Ramos (cell line): ENCODE data around the gene TUBB4B.
"Not testable (repeated sequence)": the region's sequence is repeated elsewhere in the genome, so short reads cannot be mapped to it uniquely, and the experiment has no call there.

Experiments used
- in situ Hi-C: fragments of 300-500 bp; cut with MboI; formaldehyde crosslinking; loops from one replicate; pipeline ENCODE4 v1.14.3; 2022; ENCODE audit warnings: low sequenced_read_pairs; ENCODE audit not compliant: unreplicated experiment

Gene TUBB4B

DNA sequence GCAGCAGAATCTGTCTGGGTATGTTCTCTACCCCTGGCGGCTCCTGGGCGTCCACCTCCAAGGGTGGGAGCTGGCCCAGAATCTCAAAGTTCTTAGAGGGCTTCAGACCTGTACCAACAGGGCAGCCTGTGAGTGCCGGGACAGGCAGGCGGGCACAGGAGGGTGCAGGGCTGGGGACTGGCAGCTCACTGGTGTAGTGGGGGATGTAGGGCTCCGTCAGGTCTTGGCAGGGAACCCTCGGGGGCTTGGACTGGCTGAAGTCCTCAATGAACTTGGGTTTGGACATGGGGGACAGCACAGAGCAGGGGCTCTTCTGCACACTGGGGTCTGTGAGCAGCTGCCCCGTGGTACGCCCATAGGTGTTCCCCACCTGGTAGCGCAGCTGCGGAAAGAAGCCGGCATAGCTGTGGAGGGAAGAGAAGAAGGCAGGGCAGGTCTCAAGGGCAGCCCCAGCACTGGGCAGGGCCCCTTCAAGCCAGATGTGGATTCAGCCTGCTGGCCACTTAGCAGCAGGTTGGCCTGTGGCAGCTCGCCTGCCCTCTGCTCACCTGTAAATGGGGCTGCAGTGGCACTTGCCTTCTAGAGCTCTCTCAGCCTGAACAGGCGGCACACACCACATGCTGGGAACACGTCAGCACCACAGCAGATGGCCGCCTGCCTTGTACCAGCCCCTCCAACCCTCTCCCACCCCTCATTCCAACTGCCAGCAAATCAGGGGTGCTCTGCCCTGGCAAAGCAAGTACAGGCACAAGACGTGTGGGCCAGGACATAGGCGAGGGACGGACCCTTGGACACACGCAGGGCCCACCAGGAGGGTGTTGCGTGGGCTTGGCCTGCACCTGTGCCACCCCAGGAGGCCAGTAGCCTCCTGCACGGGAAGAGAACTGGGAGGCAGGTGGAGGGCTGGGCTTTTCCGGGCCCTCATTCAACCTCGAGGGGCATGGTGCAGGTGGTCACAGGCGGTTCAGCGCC lies 4.6 kb downstream of the TUBB4B start:
- in situ Hi-C loops: loop anchor here (25.0 kb wide), 1 partner anchor 458 kb away; the partner anchor contains the start of genes CCDC183 and TMEM141

DNA sequence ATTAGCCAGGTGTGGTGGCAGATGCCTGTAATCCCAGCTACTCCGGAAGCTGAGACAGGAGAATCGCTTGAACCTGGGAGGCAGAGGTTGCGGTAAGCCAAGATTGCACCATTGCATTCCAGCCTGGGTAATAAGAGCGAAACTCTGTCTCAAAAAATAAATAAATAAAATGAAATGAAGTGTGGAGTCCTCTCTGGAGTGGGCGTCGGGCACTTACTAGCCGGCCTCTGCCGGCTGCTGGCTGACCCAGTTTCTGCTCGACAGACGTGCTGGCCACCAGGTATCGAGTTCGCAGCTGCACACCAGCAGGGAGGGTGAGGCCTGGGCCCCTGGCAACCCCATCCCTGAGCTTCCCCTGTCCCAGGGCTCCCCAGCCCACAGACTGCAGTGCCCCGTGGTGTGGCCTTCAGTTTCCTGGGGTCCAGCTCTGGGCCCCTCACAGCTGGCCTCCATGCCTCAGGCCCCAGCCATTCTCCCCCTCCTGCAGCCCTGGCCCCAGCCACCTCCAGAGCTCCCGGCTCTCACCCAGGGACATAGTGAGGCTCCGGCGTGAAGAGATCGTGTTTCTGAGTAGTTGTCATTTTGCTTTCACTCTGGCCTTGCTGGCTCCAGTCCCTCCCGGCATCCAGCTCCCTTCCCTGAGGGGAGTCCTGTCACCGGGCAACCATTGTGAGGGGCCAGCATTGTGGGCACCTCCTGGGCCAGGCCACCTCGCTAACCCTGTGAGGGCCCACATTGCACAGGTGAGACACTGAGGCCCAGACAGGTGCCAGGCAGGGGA lies 6.2 kb downstream of the TUBB4B start:
- in situ Hi-C loops: loop anchor here (25.0 kb wide), 1 partner anchor 460 kb away; the partner anchor contains the start of genes CCDC183 and TMEM141

DNA sequence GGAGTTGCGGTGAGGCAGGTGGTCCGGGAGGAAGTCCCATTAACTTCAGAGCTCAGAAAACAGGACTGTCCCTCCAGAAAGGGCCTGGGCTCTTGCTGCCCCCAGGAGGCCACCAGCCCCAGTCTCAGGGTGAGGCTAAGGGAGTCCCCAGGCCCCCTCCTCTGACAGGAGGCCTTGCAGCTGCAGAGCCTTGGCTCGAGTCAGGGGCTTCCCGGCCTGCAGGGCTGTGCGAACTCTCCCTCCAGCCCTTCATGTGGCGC lies 6.8 kb downstream of the TUBB4B start:
- in situ Hi-C loops: loop anchor here (25.0 kb wide), 1 partner anchor 461 kb away; the partner anchor contains the start of genes CCDC183 and TMEM141

DNA sequence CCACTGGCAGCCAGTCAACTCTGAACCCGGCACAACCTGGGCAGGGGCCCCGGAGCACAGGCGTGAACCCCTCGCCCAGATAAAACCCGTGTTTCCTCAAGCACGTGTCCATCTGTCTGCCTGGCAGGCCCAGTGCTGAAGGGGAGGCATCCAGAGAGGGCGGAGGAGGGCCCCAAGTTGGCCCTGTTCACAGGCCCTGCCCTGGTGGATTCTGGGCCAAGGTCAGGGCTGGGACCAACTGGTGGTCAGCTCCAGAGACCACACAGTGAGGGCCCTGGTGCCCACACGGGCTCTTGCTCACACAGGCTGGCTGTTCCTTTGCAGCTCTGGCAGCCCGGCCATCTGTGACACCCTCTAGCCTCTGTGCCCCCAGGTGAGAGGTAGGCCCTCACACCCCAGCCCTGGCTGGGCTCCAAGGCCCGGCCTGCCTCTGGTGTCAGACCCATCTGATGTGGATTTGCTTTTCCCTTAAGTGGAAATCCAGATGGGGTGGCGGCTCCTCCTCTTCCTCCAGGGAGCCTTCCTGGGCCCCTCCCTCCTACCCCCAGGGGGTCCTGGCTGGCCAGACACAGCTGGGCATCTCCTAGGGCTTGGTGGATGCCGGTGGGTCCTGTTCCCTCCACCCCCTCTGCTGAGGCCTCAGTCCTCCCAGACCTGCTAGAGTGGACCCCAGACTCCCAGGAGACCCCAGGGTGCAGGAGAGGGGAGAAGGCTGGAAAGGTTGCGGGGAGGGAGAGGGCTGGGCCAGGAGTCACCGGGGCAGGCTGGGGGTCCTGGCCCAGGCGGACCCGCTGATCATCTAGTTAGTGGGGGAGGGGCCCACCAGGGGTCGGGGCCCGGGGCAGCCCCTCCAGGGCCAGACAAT lies 9.5 kb downstream of the TUBB4B start:
- in situ Hi-C loops: no loop called here

DNA sequence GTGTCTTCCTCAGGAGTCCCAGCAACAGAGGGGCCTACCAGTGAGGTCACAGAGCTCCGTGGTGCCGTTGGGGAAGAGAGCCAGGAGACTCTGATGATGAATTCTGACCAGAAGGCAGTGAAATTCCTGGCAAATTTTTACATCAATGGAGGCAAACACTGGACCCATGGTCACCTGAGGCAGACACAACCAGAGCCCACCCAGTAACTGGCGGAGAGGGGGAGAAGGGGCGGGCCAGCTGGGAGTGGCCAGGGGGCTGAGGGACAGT lies 10.0 kb downstream of the TUBB4B start, which contains the start of gene STPG3:
Gene STPG3 (plus strand): TSS at position 93 of the 268 bp plus-strand sequence. CDS start 1 bp downstream, at position 94.
- in situ Hi-C loops: no loop called here

DNA sequence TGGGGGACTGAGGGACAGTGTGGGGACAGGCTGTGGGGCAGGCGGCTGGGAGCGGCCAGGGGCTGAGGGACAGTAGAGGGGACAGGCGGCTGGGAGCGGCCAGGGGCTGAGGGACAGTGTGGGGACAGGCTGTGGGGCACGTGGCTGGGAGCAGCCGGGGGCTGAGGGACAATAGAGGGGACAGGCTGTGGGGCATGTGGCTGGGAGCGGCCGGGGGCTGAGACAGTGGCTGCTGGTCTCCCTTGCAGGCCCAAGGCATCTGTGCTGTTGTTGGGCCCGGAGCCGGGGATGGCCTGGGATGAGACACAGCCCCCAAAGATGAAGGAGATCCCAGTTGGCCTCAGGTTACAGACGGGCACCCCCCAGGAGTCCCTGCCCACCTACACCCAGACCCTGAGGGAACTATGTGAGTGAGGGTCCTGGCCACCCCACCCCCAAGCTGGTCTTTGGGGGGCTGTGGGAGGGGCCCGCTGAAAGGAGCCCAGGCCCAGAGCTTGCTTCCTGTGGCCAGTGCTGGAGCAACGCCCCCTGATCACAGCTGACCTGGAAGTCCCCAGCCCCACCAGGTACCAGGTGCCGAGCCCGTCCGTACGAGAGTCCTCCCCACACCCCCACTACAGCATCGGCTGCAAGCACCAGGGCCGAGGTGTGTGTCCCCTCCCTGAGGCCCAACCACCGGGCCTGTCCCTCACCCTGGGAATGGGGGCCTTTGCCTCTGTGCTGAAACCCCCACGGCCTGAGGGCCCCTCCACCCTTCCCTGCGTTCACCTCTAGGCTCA lies 10.6 kb downstream of the TUBB4B start:
- in situ Hi-C loops: no loop called here

DNA sequence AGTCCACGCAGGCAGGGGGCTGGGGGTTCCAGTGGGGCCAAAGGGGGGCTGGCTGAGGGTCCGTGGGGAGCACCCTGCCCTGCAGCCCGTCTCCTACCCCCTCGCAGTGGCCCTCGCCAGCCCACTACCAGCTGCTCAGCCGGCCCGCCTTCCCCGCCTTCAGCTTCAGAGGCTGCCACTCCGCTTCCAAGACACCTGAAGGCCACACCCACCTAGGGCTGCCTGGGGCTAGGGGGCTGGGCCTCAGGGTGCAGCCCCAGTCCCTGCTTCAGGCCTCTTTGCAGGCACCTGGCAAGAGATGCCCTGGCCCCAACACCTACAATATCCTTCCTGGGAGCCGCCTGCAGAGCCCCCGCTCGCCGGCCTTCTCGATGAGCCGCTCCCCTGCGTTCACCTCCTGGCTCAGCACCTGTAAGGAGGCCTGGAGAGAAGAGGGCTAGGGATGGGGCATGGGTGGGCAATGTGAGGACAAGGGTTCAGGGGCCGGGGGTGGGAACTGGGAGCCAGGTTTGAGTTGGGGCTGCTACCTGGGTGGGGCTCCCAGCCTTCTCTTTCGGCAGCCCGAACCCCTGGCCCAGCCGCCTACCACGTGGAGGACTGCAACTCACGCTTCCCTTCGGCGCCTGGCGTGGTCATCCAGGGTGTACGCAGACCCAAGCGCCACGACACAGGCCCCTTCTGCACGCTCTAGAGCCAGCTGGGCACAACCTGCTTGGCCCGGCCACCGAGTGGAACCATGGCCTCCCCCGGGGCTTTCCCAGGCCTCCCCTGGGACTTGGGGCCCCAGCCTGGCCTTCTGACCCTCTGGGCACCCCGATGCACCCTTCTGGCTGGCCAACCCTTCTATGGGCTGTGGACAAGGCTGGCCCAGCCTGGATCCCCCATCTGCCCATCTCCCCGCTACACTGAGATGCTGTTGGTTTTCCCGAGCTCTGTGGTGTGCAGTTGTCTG lies 11.7 kb downstream of the TUBB4B start:
- in situ Hi-C loops: no loop called here

DNA sequence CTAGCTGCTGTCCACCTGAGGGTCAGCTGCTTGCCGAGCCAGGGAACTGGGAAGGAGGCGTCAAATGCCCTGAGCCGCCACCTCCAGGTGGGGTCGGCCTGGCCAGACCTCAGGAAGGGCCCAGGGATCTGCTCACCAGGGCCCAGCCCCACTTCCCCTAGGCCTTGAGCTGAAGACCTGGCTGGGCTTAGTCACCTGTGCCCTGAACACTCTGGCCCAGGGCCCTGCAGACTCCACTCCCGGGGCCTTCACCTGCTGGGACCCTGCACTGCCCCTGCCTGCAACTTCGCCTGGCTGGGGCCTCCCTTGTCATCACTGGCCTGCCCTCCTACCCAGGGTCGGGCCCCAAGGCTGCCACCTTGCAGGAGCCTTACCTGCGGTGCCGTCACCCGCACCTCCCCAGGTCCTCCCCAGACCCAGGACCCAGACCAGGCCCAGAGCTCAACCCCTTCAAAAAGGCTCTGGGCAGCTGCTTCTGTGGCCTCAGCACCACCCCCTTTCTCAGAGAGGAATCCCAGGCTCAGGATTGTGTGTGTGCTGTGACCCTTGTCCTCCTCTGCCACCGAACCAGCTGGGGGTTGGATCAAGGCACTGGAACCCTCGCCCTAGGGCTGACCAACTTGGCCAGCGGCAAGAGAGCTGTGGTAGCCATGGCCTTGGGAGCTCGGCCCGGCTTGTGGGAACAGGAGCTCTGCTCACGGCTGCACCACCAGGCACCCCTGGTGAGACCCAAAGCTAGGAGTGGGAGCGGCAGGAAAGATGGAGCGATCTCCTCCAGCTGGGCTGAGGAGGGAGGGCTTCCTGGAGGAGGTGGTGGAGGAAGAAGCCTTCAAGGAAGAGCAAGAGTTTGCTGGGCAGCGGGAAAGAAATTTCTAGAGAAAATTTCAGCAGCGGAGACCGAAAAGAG lies 12.9 kb downstream of the TUBB4B start:
- in situ Hi-C loops: no loop called here

DNA sequence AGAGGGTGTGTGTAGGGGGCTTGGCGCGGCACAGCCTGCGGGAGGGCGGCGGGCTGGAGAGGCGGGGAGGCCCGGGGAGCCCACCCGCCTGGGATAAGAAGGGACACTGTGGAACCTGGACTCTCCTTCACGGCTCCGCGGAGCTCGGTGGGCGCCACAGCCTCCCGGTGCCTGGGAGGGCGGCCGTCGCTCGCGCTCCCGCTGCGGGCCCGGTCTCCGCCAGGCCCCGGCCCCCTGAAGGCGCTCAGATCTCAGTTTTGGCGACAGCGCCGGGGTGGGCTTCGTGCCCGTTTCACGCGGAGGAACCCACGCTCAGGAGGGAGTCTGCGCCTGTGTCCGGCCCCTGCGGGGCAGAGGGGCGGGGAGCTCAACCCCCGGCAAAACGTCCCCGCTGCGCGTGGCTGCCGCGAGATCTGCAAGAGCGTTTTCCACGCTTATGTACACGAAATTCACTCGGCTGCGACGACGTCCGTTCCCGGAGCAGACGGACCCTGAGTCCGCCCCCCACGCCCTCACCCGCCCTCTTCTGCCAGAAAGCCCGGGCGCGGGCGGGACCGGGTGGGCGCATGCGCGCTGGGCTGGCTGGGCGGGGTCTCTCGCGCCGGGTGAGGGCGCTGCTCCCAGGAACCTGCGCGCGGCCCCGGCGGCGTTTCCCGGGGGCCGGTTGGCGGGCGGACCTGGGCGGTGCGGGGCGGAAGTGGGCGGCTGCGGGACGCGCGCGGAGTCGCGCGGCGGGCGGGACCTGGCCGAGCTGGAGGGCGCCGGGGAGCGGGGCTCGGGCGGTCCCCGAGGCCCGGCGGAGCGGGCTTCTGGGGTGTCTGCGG lies 13.7 kb downstream of the TUBB4B start, which contains the start of gene NELFB:
Gene NELFB (plus strand): TSS at position 704 of the 824 bp plus-strand sequence.
- in situ Hi-C loops: no loop called here

DNA sequence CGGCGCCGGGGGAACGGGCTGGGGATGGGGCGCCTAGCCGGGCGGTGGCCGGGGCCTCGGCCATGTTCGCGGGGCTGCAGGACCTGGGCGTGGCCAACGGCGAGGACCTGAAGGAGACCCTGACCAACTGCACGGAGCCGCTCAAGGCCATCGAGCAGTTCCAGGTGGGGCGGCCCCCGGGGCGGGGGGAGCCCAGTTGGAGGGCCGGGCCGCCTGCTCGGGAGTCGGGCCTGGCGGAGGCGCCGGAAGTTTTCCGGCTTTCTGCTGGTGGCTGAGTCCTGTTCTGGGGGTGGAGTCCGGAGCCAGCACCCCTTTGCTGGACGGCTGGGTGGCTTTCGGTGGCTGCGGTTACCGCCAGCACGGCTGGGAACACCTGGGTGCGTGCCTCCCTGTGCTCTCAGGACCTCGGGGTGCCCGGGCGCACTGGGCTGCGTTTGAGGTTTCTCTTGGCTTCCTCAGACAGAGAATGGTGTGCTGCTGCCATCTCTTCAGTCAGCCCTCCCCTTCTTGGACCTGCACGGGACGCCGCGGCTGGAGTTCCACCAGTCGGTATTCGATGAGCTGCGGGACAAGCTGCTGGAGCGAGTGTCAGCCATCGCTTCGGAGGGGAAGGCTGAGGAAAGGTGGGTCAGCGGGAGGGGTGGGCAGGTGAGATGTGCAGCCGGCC lies 14.5 kb downstream of the TUBB4B start:
- in situ Hi-C loops: no loop called here

DNA sequence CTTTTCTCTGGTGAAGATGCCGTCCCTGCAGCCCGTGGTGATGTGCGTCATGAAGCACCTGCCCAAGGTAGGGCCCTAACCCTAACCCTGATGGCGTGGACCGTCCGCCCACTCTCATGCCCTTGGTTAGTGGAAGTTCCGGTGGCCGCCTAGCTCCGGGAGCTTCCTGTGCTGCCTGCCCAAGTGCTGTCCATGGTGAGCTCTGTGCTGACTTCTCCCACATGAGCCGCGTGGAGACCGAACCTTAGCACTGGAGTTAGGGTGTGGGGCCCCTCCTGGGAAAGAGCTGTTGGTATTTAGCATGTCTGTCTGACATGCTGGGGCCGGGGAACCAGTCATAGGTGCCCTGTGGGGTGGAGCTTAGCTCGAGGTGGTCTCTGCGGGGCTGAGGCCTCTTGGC lies 15.3 kb downstream of the TUBB4B start:
- in situ Hi-C loops: no loop called here

DNA sequence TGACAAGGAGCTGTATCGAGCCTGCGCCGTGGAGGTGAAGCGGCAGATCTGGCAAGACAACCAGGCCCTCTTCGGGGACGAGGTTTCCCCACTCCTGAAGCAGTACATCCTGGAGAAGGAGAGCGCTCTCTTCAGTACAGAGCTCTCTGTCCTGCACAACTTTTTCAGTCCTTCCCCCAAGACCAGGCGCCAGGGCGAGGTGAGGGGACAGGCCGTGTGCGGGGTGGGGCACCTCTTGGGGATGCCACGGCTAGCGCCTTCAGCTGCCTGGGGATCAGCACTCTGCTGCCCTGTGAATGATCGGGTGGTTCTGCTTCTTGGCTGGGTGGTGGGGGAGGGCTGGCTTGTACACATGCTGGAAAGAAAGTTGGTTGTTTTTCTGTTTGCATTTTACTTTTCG lies 15.8 kb downstream of the TUBB4B start:
- in situ Hi-C loops: no loop called here

DNA sequence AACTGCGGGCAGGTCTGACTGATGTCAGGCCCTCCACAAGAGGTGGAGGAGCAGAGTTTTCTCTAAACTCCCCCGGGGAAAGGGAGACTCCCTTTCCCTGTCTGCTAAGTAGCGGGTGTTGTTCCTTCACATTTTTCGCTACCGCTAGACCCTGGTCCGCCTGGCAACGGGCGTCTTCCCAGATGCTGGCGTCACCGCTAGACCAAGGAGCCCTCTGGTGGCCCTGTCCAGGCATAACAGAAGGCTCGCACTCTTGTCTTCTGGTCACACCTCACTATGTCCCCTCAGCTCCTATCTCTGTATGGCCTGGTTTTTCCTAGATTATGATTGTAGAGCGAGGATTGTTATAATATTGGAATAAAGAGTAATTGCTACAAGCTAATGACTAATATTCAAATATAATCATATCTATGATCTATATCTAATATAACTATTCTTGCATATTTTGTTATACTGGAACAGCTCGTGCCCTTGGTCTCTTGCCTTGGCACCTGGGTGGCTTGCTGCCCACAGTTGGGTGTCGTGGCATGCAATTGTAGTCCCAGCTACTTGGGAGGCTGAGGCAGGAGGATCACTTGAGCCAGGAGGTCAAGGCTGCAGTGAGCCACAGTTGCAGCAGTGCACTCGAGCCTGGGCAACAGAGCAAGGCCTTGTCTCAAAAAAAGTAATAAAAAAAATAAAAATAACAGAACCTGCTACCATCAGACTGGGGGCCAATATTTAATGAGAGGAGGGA lies 21.3 kb downstream of the TUBB4B start:
- in situ Hi-C loops: not testable (repeated sequence)

DNA sequence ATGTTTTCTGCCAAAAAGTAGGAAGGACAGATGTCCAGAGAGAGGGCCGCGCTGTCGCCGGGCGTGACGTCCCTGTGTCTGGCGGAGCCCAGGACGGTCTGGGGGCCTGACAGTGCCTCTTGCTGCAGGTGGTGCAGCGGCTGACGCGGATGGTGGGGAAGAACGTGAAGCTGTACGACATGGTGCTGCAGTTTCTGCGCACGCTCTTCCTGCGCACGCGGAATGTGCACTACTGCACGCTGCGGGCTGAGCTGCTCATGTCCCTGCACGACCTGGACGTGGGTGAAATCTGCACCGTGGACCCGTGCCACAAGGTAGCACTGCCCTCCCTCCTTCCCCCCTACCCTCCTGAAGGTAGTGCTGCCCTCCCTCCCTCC lies 21.8 kb downstream of the TUBB4B start:
- in situ Hi-C loops: no loop called here

DNA sequence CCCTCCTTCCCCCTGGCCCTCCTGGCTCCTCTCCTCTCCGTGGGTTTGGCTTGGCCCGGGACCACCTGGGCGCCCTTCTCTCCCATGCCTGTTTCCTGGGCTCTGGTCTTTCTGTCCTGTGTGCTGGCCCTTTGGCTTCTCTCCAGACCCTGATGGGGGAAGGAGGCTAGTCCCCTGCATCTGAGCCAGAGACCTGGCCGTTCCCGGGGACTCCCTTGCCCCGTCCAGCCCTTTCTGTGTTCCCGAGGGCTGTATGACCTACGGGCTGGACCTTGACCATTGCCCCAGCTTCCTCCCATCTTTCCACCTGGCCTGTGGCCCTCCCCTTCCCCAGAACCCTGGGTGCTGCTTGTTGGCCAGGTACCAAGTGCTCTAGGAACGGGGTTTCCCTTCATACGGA lies 22.4 kb downstream of the TUBB4B start:
- in situ Hi-C loops: no loop called here

DNA sequence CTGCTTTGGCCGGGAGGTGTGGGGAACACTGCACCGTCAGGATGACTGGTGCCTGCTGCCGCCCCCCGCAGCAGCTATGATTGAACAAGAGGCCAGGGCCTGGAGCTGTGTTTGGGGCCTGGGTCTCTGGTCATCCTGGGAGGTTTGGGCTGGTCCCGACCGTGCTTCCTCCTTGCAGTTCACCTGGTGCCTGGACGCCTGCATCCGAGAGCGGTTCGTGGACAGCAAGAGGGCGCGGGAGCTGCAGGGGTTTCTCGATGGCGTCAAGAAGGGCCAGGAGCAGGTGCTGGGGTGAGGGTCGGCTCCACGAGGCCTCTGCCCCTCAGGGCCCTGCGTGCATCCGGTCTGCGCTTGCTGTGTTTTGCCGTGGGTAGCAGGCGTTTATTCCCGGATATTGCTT lies 23.0 kb downstream of the TUBB4B start:
- in situ Hi-C loops: no loop called here
